DND-41 (cell line): ENCODE measurements around the gene VAV3.

Source experiments
- ATAC-seq: fragments of 200-7000 bp; cut with Tn5 transposase; 3 replicates; pipeline ENCODE4 v1.9.1; 2021; ENCODE audit warnings: low read depth; ENCODE audit not compliant: insufficient read depth
- DNase-seq: peaks from one replicate; pipeline ENCODE4 v3.0.0-alpha.2; 2020
- H2AFZ ChIP-seq: 2 replicates; pipeline ENCODE4 v1.6.0; 2012; ENCODE audit warnings: low read depth, low read length
- H3K27ac ChIP-seq: 2 replicates; pipeline ENCODE4 v1.5.1; 2012; ENCODE audit warnings: low read length, inconsistent platforms
- H3K27me3 ChIP-seq: fragments of 200-600 bp; sonication (generic); 2 replicates; pipeline ENCODE4 v1.6.0; 2012; ENCODE audit warnings: low read length, mild to moderate bottlenecking, inconsistent platforms; ENCODE audit not compliant: insufficient read depth, poor library complexity
- H3K36me3 ChIP-seq: 2 replicates; pipeline ENCODE4 v1.5.1; 2012; ENCODE audit warnings: low read length, inconsistent platforms; ENCODE audit not compliant: insufficient read depth
- H3K4me1 ChIP-seq: 2 replicates; pipeline ENCODE4 v1.5.1; 2012; ENCODE audit warnings: mild to moderate bottlenecking, low read length; ENCODE audit not compliant: insufficient read depth
- H3K4me2 ChIP-seq: 2 replicates; pipeline ENCODE4 v1.6.0; 2012; ENCODE audit warnings: mild to moderate bottlenecking, moderate library complexity, low read length, inconsistent platforms; ENCODE audit not compliant: insufficient read depth
- H3K4me3 ChIP-seq, 2 experiments: fragments of 200-600 bp in 1 of 2; shearing (Covaris generic) in 1 of 2; 2 replicates each; pipeline ENCODE4 v1.5.1; 2012 to 2016; ENCODE audit warnings: inconsistent platforms in 2 of 2, low read length in 2 of 2, mild to moderate bottlenecking in 2 of 2, low read depth in 1 of 2, moderate library complexity in 1 of 2
- H3K79me2 ChIP-seq: 2 replicates; pipeline ENCODE4 v1.6.0; 2012; ENCODE audit warnings: low read length, inconsistent platforms; ENCODE audit not compliant: insufficient read depth
- H3K9ac ChIP-seq: 2 replicates; pipeline ENCODE4 v1.6.0; 2012; ENCODE audit warnings: low read depth, mild to moderate bottlenecking, inconsistent platforms, low read length, moderate library complexity
- H3K9me3 ChIP-seq: 2 replicates; pipeline ENCODE4 v1.5.1; 2012; ENCODE audit warnings: low read length, moderate library complexity, mild to moderate bottlenecking, inconsistent platforms; ENCODE audit not compliant: insufficient read depth, severe bottlenecking
- H4K20me1 ChIP-seq: 2 replicates; pipeline ENCODE4 v1.6.0; 2012; ENCODE audit warnings: low read length; ENCODE audit not compliant: insufficient read depth
- CTCF ChIP-seq: IDR thresholded peaks from 2 replicates; pipeline ENCODE4 v1.5.1; 2012; ENCODE audit warnings: borderline replicate concordance, low read length, moderate library complexity, mild to moderate bottlenecking; ENCODE audit not compliant: poor library complexity, severe bottlenecking; ENCODE audit errors: extremely low read depth
- EZH2 ChIP-seq: IDR thresholded peaks from 3 replicates; pipeline ENCODE4 v1.6.1; 2012; ENCODE audit warnings: borderline replicate concordance, low read depth, mild to moderate bottlenecking, moderate library complexity, low read length, inconsistent platforms; ENCODE audit not compliant: severe bottlenecking

Gene VAV3

GRCh38 chr1:107867897-107868296, 97.1 kb downstream of the VAV3 start:
- Histone ChIP-seq H3K4me1 (peaks cover 44% of the 10 kb centered on the region), H3K9me3 (peaks cover 5% of the 10 kb centered on the region), H2AFZ (no peak overlapping the region), H3K36me3 (peaks cover 18% of the 10 kb centered on the region), H3K4me2 (no peak overlapping the region), H3K79me2 (peaks cover 30% of the 10 kb centered on the region), H3K4me3 (no peak overlapping the region), H4K20me1 (no peaks in the 10 kb centered on the region), H3K27me3 (no peaks in the 10 kb centered on the region), H3K27ac (peak overlapping the region; percentile 36; the same call in 1 of the 2 replicates), H3K9ac (no peak overlapping the region)
- DNase-seq (no peak), ATAC-seq (peak; percentile 24; the same call in 1 of the 3 replicates)
- no peak for TF ChIP-seq EZH2
- no peak for TF ChIP-seq CTCF

- DNase-seq (no peak), ATAC-seq (no peak)
- H4K20me1 ChIP-seq, result no peaks in the 10 kb centered on the region
- TF ChIP-seq EZH2 (no peak), CTCF (no peak)
- H3K27ac ChIP-seq, result peak overlapping the region; percentile 36; the same call in 1 of the 2 replicates
- peaks cover 16% of the 10 kb centered on the region for H3K36me3 ChIP-seq
- no peak overlapping the region for H3K4me3 ChIP-seq
- no peak overlapping the region for H2AFZ ChIP-seq
- H3K9me3 ChIP-seq, result peaks cover 7% of the 10 kb centered on the region
- no peak overlapping the region for H3K4me2 ChIP-seq
- no peaks in the 10 kb centered on the region for H3K27me3 ChIP-seq
- H3K4me1 ChIP-seq, result peaks cover 48% of the 10 kb centered on the region
- peaks cover 31% of the 10 kb centered on the region for H3K79me2 ChIP-seq
- no peak overlapping the region for H3K9ac ChIP-seq
Measured at GRCh38 chr1:107867422-107867821, 97.6 kb downstream of the VAV3 start.

- no peak for ATAC-seq
- no peak for TF ChIP-seq EZH2
- TF ChIP-seq CTCF, result no peak
- Histone ChIP-seq H3K9me3 (peaks cover 12% of the 10 kb centered on the region), H4K20me1 (no peaks in the 10 kb centered on the region), H3K4me1 (peaks cover 54% of the 10 kb centered on the region), H3K36me3 (peaks cover 16% of the 10 kb centered on the region), H3K4me3 (no peak overlapping the region), H3K9ac (no peak overlapping the region), H3K79me2 (peaks cover 29% of the 10 kb centered on the region), H3K27me3 (no peaks in the 10 kb centered on the region), H3K4me2 (no peak overlapping the region), H3K27ac (0 out of 2 replicates have a peak overlapping the region, but pooled peaks have one; percentile 24), H2AFZ (no peak overlapping the region)
- no peak for DNase-seq
Measured at GRCh38 chr1:107866870-107867269, 98.1 kb downstream of the VAV3 start.
